A673 (cell line): ENCODE data around the gene TMEM129. TPM values are rescaled to one million over a fixed set of nuclear protein-coding genes. Genes with fewer than 3 reads are reported as not detected.

Source experiments
- BruUV-seq: library from RNA; stranded (reverse); fragments of 400-500 nt; replicated peaks from 2 replicates; lab custom pipeline; 2021; lab: Mats Ljungman, UMichigan
- CTCF ChIA-PET: fragments of 300-600 bp; sonication (Branson Sonifier 250); formaldehyde crosslinking; loops from one replicate; lab custom pipeline; 2022; ENCODE audit warnings: antibody characterized with exemption; lab: Charles Lee
- POLR2A ChIA-PET: fragments of 300-600 bp; sonication (Branson Sonifier 250); formaldehyde crosslinking; loops from one replicate; lab custom pipeline; 2022; ENCODE audit warnings: antibody characterized with exemption; ENCODE audit not compliant: low non-redundant PET; lab: Charles Lee
- DNase-seq: peaks from one replicate; pipeline ENCODE4 v3.0.0-alpha.2; 2015; ENCODE audit warnings: low spot score
- H3K27ac ChIP-seq: fragments of 200-600 bp; sonication (generic); 2 replicates; pipeline ENCODE4 v1.5.1; 2016; ENCODE audit warnings: mixed run types, low read depth, mild to moderate bottlenecking, mixed read lengths, antibody characterized with exemption, low read length; ENCODE audit not compliant: poor library complexity, severe bottlenecking
- H3K27me3 ChIP-seq: fragments of 200-600 bp; sonication (generic); replicated peaks from 2 replicates; pipeline ENCODE4 v1.6.1; 2017; ENCODE audit warnings: mixed run types, low read depth, mild to moderate bottlenecking, mixed read lengths, antibody characterized with exemption, low read length; ENCODE audit not compliant: insufficient read depth, poor library complexity
- H3K36me3 ChIP-seq: fragments of 200-600 bp; sonication (generic); 2 replicates; pipeline ENCODE4 v1.6.1; 2016; ENCODE audit warnings: mixed run types, mild to moderate bottlenecking, mixed read lengths, antibody characterized with exemption, low read length; ENCODE audit not compliant: insufficient read depth, poor library complexity, severe bottlenecking
- H3K4me1 ChIP-seq: fragments of 200-600 bp; sonication (generic); 2 replicates; pipeline ENCODE4 v1.6.1; 2017; ENCODE audit warnings: mixed run types, mild to moderate bottlenecking, mixed read lengths, antibody characterized with exemption, low read length; ENCODE audit not compliant: insufficient read depth, poor library complexity, severe bottlenecking
- H3K4me3 ChIP-seq: fragments of 200-600 bp; sonication (generic); 2 replicates; pipeline ENCODE4 v1.5.1; 2016; ENCODE audit warnings: low read depth, mixed run types, mild to moderate bottlenecking, mixed read lengths, low read length; ENCODE audit not compliant: poor library complexity, severe bottlenecking
- H3K9me3 ChIP-seq: fragments of 200-600 bp; sonication (generic); 2 replicates; pipeline ENCODE4 v1.6.1; 2016; ENCODE audit warnings: mixed run types, low read depth, mild to moderate bottlenecking, mixed read lengths, antibody characterized with exemption, low read length; ENCODE audit not compliant: poor library complexity, severe bottlenecking
- CTCF ChIP-seq: fragments of 300-800, 200-600 bp; sonication (generic); conservative IDR thresholded peaks from 2 replicates; pipeline ENCODE4 v1.5.1; 2017; ENCODE audit warnings: low read depth, mild to moderate bottlenecking, antibody characterized with exemption, low read length, moderate library complexity, mixed read lengths
- EZH2 ChIP-seq: fragments of 200-600 bp; sonication (generic); IDR thresholded peaks from 2 replicates; pipeline ENCODE4 v1.6.1; 2017; ENCODE audit warnings: borderline replicate concordance, low read depth, mild to moderate bottlenecking, mixed read lengths, antibody characterized with exemption, low read length; ENCODE audit not compliant: poor library complexity, severe bottlenecking
- intact Hi-C: fragments of 100-400 bp; cut with micrococcal nuclease; formaldehyde crosslinking; loops from one replicate; pipeline ENCODE4 v1.10.0; 2022; ENCODE audit not compliant: unreplicated experiment
- total RNA-seq: library from RNA; stranded (reverse); gene quantifications from 2 replicates; pipeline ENCODE4 v1.2.3, GENCODE V29; 2021

TMEM129 gene
- total RNA-seq, 1 experiment from 2014 or later = 28.8 TPM

DNA sequence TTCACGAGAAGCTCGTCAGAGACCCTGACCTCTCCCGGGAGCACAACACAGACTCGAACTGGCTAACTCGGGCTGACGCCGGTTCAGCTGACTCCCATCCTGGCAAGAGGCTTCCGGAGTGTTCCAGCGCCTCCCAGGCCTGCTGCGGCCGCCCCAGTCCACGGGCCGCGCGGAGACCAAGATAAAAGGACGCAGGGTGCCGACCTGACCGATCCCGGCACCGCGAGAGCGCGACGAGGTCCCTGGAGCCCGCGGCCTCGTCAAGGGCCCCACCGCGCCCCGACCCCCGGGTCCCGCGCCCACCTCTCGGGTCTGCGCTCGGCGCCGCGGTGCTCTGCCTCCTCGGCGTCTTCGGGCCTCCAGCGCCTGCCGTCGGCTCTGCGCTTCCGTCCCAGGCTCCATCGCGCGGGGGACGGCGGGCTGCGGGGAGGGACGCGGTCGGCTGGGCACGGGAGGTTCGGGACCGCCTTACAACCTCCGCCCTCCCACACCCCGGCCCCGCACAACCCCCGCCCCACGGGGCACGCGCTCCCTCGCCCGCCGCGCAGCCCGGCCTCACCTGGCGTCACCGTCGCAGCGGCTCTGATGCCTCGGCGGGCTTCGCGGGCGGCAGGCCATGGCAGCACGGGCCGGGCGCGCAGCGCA lies 9.4 kb downstream of the TMEM129 start:
- no peak for TF ChIP-seq CTCF
- TF ChIP-seq EZH2 = no peak
- H3K27me3 ChIP-seq = no peaks in the 10 kb centered on the region
- DNase-seq = peak; percentile 42
- peak overlapping the region; percentile 100 for H3K27ac ChIP-seq
- H3K4me3 ChIP-seq = peak overlapping the region; percentile 85
- no TSS peak for BruUV-seq
- ChIA-PET POLR2A (interaction anchor here (0.6 to 0.7 kb wide), 2 partner anchors 9 to 15 kb away, joined by 3 to 4 read pairs; partner anchors contain the start of genes TACC3 and TMEM129), CTCF (interaction anchor here (1.0 kb wide), 1 partner anchor 18 kb away, joined by 5 read pairs; no protein-coding TSS in a partner anchor)
- peaks cover 24% of the 10 kb centered on the region for H3K4me1 ChIP-seq
- H3K36me3 ChIP-seq = peaks cover 26% of the 10 kb centered on the region
- no peaks in the 10 kb centered on the region for H3K9me3 ChIP-seq
- intact Hi-C loops = no loop called here

DNA sequence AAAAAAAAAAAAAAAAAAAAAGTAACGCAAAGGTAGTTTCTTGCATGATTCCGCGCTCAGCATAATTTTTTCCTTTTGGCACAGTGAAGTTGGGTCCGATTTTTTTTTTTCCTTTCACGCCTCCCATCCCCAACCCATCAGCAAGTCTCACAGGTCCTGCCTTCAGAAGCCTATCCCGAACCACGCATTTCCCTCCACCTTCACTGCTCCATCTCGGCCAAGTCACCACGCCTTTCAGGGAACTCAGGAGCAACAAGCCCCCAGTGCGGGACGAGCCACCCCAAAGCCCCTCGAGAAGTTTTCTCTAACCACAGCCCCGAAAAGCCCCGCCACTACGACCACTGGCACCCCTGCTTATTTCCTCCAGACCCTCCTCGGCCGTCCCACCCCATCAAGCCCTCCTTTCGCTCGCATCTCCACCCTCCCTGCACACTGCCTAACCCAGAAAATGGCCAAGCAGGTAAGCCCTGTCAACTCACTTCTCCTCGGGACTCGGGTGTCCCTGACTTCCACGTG lies 10.0 kb downstream of the TMEM129 start:
- intact Hi-C loops = no loop called here
- no peak for DNase-seq
- TF ChIP-seq EZH2 = no peak
- TF ChIP-seq CTCF = no peak
- no TSS peak for BruUV-seq
- no peaks in the 10 kb centered on the region for H3K27me3 ChIP-seq
- peaks cover 32% of the 10 kb centered on the region for H3K36me3 ChIP-seq
- peak overlapping the region; percentile 85 for H3K4me3 ChIP-seq
- H3K27ac ChIP-seq = peak overlapping the region; percentile 100
- ChIA-PET POLR2A (no interaction called here), CTCF (no interaction called here)
- no peaks in the 10 kb centered on the region for H3K9me3 ChIP-seq
- H3K4me1 ChIP-seq = peaks cover 24% of the 10 kb centered on the region

GRCh38 chr4:1708581-1708980 lies 12.5 kb downstream of the TMEM129 start:
- POLR2A ChIA-PET = no interaction called here
- BruUV-seq = no TSS peak

More at GRCh38 chr4:1708581-1708980, 12.5 kb downstream of the TMEM129 start:
- TF ChIP-seq CTCF (no peak), EZH2 (no peak)
- no peak overlapping the region for H3K4me3 ChIP-seq
- peaks cover 29% of the 10 kb centered on the region for H3K4me1 ChIP-seq
- no peaks in the 10 kb centered on the region for H3K9me3 ChIP-seq
- CTCF ChIA-PET = interaction anchor here (2.2 kb wide), 1 partner anchor 15 kb away, joined by 6 read pairs; no protein-coding TSS in a partner anchor
- no peak overlapping the region for H3K27ac ChIP-seq
- intact Hi-C loops = no loop called here
- no peak for DNase-seq
- H3K27me3 ChIP-seq = no peaks in the 10 kb centered on the region
- peaks cover 44% of the 10 kb centered on the region for H3K36me3 ChIP-seq
